ENCODE data around the gene RIPK3. TPM values are rescaled to one million over a fixed set of nuclear protein-coding genes. Genes with fewer than 3 reads are reported as not detected.

The RIPK3 gene
- total and polyA plus RNA-seq, 2 of the 8 experiments (the other 6 are each of a cell fraction or from before 2014, with no cell fraction given), result 0.24 to 0.39 TPM

GRCh38 chr14:24379907-24380730 lies 40.3 kb upstream of the RIPK3 start:
- Histone ChIP-seq H3K27ac (ENCODE audit: low read depth, low read length) (no peak overlapping the region), H2AFZ (ENCODE audit: low read length) (no peak overlapping the region), H3K4me3 (ENCODE audit: extremely low read depth in 1 of 4, insufficient read depth in 2 of 4, low read depth in 3 of 4, low read length in 4 of 4) (no peak overlapping the region), H4K91ac (replicated peaks; ENCODE audit: insufficient read length, low read length) (no peak overlapping the region), H4K5ac (ENCODE audit: insufficient read length, low read depth, low read length) (no peak overlapping the region), H3K9ac (replicated peaks in 1 of 4; ENCODE audit: extremely low read depth in 1 of 4, low read depth in 3 of 4, low read length in 3 of 4) (no peak overlapping the region), H3K27me3 (replicated peaks in 1 of 4; ENCODE audit: control insufficient read depth in 3 of 4, extremely low read depth in 1 of 4, insufficient read depth in 3 of 4, low read length in 3 of 4) (no peaks in the 10 kb centered on the region), H2BK5ac (ENCODE audit: low read depth, low read length) (no peak overlapping the region), H4K20me1 (replicated peaks in 1 of 2; ENCODE audit: control insufficient read depth in 1 of 2, insufficient read depth in 2 of 2, low read length in 2 of 2) (no peaks in the 10 kb centered on the region), H4K8ac (ENCODE audit: extremely low read depth, insufficient read depth, low read length) (no peak overlapping the region), H3K23me2 (ENCODE audit: low read depth, low read length) (peaks cover 7% of the 10 kb centered on the region; the same call in 1 of the 2 replicates), H3K9me3 (ENCODE audit: insufficient read depth in 2 of 2, low read depth in 1 of 2, low read length in 1 of 2) (no peaks in the 10 kb centered on the region), H3K18ac (ENCODE audit: extremely low read depth, low read length) (no peak overlapping the region; the same call in 1 of the 2 replicates), H2BK120ac (replicated peaks; ENCODE audit: low read depth, low read length) (no peak overlapping the region), H3K56ac (replicated peaks; ENCODE audit: insufficient read length, low read depth, low read length) (no peak overlapping the region), H2AK5ac (ENCODE audit: low read depth, low read length) (no peak overlapping the region), H3K79me2 (ENCODE audit: control insufficient read depth in 1 of 2, insufficient read depth in 2 of 2, low read length in 2 of 2) (no peaks in the 10 kb centered on the region), H2BK15ac (ENCODE audit: low read length) (no peak overlapping the region), H3K4me2 (ENCODE audit: insufficient read depth in 1 of 2, low read depth in 2 of 2, low read length in 2 of 2) (0 out of 4 replicates have a peak overlapping the region, but pooled peaks of 1 of the 2 experiments have one; percentile 12), H2BK20ac (ENCODE audit: low read length) (no peak overlapping the region), H3K79me1 (ENCODE audit: low read depth, low read length) (no peaks in the 10 kb centered on the region), H3K4ac (replicated peaks; ENCODE audit: insufficient read length, low read depth, low read length) (no peak overlapping the region), H3K23ac (ENCODE audit: insufficient read length) (no peak overlapping the region), H3K4me1 (replicated peaks in 1 of 4; ENCODE audit: control insufficient read depth in 3 of 4, insufficient read depth in 4 of 4, low read length in 3 of 4) (peaks cover 11 to 25% (median 13%) of the 10 kb centered on the region in 4 experiments), H3K36me3 (ENCODE audit: control insufficient read depth in 2 of 4, insufficient read depth in 4 of 4, low read length in 3 of 4) (no peaks in the 10 kb centered on the region), H3K14ac (ENCODE audit: insufficient read length) (no peak overlapping the region), H2BK12ac (ENCODE audit: low read depth, low read length) (no peak overlapping the region)
- no peak for FAIRE-seq
- POLR2A ChIA-PET (ENCODE audit: partially characterized antibody), result interaction anchor here (0.9 to 4.7 kb wide), 9 partner anchors 10 to 96 kb away, joined by 3 to 27 read pairs (median 4); partner anchors contain the start of genes ADCY4, KHNYN, NFATC4 and SDR39U1
- WGBS, 2 experiments (ENCODE audit: extremely low coverage in 1 of 2, insufficient coverage in 1 of 2, insufficient read length in 1 of 2, insufficient replicate concordance in 2 of 2, low coverage in 1 of 2, low lambda C conversion rate in 2 of 2, missing lambda C conversion rate in 1 of 2), result 80% methylated on average over 15 of the region's 15 CpGs; no CpG with 5 or more reads in 1 of the 2 experiments
- TF ChIP-seq POLR2AphosphoS5 (IDR thresholded peaks at IDR 0.05; ENCODE audit: low read depth, low read length) (no peak), TAF7 (optimal IDR thresholded peaks at IDR 0.05; ENCODE audit: borderline replicate concordance, low read depth, low read length) (no peak), SAP30 (IDR thresholded peaks at IDR 0.05; ENCODE audit: insufficient read depth, insufficient replicate concordance, low read length) (no peak)
- DNase-seq (ENCODE audit: low read depth in 1 of 2, low spot score in 2 of 2), result no peak
- CTCF ChIA-PET (ENCODE audit: partially characterized antibody), result interaction anchor here (0.8 to 16.4 kb wide), 11 partner anchors 10 to 61 kb away, joined by 3 to 207 read pairs (median 22); partner anchors contain the start of genes ADCY4, CBLN3, KHNYN and RIPK3
